ENCODE data around the gene TUSC1.
"Not testable (repeated sequence)": the region's sequence is repeated elsewhere in the genome, so short reads cannot be mapped to it uniquely, and the experiment has no call there.

The TUSC1 gene
- total RNA-seq, result 0.39 to 0.87 reads per million in 2 donors

DNA sequence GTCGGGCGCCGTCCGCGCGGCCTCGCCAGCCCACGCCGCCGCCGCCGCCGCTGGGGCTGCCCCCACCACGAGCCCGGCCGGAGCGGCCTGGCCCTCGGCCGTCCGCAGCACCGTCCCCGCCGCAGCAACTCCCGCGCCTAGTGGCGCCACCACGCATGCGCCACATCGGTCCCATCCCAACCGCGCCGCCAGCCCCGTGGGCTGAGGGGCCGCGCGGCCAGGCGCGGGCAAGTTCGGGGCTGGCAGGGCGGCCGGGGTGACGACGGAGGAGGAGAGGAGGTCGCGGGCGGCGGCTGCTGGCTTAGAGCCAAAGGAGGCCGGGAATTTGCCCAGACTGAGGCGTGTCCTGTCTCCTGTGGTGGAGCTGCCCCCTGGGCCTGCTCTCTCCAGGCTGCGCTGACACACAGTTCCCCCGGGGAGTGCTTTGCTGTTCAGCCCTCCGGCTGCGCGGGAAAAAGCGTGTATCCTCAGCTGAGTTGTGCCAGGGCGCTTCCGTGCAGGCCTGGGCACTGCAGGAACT, at the start of gene TUSC1:
Gene TUSC1, minus strand, starts transcription at position 298 of the 520 bp plus-strand sequence. Its CDS starts 132 bp downstream, at position 166.
- DNase-seq, result no peak

DNA sequence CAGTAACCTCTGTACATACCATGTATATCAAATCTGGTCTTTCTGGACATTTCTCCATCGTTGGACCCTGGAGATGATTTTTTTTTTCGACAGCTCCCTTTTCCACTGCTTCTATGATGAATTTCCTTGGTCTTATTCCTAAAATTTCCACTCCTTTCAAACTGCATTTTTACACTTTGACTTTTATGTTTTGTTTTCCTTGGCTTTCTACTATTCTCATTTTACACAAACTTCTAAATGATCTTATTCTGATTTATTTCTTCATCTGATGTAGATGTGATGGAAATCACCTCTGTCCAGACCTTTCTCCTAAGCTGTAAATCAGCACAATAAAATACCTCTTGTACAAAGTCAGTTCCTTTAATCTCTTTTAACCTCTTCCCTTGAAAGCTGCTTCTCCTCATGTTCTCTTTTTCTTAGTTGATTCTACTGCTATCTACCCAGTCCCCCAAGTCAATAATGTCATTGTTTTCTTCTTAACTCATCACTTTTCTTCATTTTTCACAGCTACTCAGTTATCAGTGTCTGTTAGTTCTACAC, 48.7 kb upstream of the TUSC1 start:
- DNase-seq, result no peak

DNA sequence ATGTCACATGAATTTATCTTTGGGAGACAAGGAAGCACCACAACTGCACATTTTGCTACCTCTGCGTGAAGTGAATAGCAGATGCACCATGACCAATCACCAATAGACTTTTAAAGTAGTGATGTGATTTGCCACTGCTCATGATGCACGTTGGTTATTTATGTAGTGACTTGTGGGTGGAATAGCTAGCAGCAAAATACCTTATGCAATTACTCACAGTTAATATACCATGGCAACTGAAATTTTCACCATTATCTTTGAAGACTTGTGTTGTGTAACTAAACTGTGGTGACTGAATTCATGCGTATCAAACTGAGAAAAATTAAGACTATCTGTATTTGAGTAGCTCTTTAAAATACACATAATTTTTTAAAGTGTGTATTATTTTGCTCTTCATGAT, 46.2 kb upstream of the TUSC1 start:
- DNase-seq, result no peak

DNA sequence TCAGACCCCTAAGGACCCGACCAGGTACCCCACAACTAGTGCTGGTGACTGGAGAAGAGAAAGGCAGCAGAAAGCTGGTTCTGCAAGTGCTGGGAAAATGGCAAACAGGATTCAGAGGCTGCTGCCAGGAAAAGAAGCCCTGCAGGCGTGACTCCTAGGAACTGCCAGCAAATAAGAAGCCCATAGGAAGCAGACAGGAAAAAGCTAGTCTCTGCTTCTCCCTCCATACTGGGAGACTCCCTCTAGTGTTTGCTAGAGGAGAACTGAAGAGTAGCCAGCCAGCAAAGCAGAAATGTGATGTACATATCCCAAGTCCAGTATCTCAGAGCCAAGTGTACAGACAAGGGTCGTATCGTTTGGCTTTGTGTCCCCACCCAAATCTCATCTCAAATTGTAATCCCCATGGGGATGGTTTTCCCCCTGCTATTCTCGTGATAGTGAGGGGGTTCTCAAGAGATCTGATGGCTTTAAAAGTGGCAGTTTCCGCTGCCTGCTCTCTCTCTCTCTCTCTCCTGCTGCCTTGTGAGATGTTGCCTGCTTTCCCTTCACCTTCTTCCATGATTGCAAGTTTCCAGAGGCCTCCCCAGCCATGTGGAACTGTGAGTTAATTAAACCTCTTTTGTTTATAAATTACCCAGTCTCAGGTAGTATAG, 38.1 kb upstream of the TUSC1 start:
- no peak for DNase-seq

DNA sequence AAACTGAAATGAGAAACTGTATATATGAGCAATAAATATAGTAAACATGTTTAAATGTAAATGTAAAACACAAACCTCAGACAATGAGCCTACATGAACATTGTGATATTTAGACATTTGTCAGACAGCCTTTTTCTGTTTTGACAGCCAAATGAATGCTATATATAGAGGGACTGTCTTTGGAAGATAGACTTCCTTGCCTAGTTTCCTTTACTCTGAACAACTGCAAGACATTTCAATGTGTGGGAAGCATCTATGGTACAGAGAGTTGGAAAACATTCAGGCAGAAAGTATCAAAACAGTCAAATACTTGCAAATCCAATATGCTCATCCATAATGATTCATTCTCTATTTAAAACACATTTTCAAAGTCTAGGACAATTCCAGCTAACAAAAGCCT, 31.7 kb upstream of the TUSC1 start:
- DNase-seq, result no peak

DNA sequence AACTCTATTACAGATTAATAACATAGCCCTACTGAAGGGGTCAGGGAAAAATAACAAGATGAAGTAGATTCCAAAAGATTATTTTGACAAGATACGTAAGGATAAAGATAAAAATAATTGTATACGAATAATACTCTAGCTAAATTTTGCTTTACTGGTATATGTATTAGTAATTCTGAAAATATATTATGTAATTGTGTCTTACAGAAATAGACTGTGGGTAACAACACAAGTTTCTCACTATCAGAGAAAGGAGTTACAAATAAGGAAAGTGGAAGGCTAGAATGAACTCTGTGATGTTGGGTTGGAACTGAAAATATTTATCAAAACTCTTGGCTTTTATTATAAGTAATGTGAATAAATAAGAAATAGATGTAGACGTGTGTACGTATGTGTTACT, 26.6 kb upstream of the TUSC1 start:
- no peak for DNase-seq

DNA sequence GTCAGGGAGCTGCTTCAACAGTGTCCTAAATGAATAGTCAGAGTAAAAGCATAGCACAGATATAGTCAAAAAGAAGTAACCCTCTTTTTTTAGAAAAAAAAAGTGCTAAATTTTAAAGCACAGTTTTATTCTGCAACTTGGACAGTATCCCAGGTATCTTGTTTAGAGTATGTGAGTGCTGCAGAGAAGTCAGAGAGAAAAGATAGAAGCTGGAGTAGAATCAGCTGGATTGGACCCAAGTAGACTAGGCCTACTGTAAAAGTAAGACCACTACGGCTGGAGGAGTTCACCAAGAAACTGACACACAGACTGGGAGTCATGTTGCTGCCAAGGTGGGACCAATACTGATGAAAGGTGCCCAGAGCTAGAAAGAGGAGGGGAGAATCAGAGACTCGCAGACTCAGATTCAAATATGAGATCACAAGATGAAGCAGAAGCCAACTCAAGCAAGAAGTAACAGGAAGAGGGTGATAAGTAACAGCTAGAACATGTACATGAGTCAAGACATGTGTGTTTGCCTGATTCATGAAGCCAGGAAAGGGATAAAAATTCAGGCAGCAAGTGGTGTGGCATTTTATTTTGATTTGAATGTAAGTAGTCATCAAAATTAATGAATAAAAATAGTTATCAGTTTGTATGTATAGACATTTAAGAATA, 25.6 kb upstream of the TUSC1 start:
- no peak for DNase-seq

DNA sequence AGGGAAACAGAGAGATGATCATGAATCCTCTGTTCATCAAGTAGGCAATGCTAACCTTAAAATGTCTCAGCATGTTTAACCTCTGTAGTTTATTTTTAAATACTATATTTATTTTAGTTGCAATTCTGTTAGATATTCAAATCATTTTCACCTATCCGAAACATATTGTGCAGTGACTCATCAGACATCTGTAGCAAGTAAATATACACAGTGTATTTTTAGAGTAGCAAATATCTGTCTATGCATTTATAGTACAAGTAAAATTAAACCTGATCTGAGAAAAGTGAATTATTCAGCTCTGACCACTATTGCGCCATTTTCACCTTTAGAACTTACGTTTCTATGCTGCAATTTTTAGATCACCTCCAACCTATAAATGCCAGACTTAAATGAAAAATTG, 24.3 kb upstream of the TUSC1 start:
- no peak for DNase-seq

DNA sequence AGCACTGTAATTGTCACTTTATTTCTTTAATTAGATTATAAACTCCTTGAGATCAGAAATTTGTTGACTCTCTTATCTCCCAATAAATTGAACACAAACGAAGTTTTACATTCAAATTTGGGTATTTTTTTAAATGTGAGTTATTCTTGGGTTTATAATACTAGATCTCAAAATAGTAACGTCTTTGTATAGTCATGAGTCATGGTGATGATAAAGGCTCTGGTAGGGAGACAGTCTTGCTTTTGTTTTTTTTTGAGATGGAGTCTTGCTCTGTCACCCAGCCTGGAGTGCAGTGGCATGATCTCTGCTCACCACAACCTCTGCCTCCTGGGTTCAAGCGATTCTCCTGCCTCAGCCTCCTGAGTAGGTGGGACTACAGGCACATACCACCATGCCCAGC, 22.7 kb upstream of the TUSC1 start:
- not testable (repeated sequence) for DNase-seq

DNA sequence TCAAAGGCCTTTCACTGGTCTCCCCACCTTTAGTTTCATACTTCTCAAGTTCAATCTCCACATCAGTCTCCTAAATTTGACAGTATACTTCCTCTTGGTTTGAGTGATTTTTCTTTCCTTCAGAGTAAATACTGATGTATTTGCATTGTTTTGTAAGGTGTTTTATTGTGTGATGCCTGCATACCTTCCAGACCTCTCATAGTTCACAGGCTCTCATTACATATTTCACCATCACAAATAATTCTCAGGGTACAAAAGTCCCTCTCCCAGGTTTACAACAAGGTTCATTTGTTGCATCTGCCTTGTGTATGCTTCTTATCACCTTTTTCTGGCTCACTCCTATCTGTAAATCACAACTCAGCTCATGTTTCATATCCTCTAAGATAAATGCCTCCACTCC, 22.2 kb upstream of the TUSC1 start:
- no peak for DNase-seq

DNA sequence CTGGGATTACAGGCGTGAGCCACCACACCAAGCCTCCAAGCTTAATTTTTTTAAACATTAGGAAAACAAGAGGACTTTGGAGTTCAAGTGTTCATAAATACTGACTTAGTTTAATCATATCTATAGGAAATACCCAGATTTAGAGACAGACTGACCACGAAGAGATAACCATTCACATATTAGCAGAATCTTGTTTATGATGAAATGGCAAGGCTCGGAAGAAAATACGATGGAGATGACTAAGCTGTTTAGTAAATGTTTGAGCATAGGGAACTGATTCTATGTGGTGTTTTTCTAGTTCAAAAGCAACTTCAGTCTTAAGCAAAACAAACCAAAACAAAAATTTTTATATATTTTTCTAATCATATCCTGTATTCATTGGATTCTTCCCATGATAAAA, 13.5 kb upstream of the TUSC1 start:
- DNase-seq, result no peak

DNA sequence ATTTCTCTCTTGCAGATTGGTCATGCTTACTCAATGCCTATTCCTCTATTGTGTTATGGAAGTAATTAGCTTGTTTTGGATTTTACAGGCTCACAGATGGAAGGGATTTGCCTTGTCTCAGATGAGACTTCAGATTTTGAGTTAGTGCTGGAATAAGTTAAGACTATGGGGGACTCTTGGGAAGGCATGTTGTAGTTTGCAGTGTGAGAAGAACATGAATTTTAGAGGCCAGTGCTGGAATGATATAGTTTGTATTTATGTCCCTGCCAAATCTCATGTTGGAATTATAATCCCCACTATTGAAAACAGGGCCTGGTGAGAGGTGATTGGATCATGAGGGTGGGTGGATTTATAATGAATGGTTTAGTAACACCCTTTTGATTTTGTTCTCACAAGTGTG, 6.1 kb upstream of the TUSC1 start:
- DNase-seq, result no peak

DNA sequence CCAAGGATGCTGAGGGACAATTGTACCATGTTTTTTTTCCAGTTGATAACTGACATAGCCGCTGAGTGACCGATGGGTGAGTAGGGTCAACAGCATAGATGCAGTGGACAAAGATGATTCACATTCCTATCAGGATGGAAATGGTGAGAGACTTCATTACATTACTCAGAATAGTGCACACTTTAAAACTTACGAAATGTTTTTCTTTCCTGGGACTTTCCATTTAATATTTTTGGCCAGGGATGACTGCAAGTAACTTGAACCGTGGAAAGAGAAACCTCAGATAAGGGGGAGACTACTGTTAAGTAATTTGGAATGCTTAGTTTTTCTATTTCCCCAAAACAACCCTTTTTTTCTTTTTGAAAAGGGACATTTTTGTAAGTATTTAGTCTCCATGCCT, 3.0 kb upstream of the TUSC1 start:
- DNase-seq, result no peak

DNA sequence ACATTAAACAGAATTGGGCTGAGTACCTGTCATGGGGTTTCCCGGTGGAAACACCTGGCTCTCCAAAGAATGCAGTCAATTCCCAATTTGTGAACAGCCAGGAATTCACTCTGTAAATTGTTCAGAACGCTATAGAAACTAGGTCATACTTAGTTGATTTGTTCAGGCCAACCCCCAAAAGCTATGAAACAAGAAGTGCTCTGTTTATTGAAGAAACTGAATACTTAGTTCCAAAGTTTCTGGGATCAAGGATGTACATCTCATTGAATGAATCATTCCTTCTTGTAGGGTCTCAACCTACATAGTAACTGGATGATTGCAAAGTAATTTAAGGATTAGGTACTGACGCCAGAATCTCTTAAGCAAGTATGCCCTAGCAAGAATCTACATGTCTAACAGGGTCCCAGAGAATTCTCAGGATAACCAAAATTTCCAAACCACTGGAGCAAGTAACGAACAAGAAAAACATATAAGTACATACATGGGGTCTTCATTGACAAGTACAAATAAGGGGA, 659 bp upstream of the TUSC1 start:
- no peak for DNase-seq

DNA sequence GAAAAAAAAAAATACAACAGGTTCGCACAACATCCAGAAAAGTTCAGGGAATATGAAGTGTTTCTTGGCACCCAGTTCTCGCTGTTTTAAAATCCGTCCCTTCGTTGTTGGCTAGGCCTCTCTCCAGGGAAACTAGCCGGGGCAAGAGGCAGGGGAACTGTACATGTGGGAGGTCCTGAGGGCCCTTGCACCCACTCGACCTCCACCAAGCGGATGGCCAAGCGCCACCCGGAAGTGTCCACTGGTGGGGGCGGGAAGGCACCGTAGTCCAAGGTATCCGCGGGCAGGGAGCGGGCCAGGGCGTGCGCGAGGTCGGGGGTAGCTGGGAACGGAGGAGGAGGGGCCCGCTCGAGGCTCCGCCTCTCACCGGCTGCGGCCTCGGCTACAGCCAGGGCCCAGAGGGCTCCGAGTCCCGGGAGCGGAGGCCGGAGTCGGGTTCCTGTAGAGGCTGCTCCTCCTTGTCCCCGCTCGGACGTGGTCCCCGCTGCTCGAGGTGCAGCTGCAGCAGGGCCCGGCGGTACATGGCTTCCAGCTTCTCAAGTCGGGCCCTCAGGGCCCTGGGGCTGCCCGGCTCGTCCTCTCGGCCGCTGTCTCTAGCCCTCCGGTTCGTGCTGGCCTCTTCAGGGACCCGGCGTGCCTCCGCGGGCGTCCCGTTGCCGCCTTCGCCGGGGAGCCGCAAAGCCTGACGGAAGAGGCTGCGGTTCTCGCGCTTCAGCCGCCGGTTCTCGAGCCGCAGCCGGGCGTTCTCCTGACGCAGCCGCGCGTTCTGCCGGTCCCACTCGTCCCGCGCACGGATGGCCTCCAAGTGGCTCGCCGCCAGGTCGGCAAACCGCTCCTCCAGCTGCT, 720 bp downstream of the TUSC1 start:
- no peak for DNase-seq

DNA sequence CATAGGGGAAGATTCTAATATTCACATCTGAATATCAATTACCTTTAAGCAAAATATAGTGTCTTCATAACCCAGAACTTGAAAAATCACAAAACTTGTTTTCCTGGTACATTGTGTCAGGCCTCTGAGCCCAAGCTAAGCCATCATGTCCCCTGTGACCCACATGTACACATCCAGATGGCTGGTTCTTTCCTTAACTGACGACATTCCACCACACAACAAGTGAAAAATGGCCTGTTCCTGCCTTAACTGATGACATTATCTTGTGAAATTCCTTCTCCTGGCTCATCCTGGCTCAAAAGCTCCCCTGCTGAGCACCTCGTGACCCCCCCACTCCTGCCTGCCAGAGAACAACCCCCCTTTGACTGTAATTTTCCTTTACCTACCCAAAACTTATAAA, 2.4 kb downstream of the TUSC1 start:
- not testable (repeated sequence) for DNase-seq

DNA sequence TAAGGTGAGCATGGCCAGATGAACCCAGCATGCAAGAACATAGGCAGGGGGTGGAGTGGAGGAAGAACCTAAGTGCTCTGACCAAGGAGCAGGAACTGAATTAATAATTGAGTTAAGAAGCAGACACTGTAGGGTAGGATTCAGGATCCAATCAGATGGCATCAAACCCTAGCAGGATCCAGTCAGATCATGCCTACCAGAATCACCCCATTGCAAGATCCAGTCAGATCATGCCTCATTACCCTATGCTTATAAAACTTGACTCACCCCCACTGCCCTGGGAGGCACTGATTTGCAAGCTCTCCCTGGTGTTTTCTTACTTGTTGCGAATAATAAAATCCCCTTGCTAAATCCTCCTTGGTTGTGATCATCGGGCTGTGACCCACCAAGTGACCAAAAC, 19.7 kb downstream of the TUSC1 start:
- no peak for DNase-seq

DNA sequence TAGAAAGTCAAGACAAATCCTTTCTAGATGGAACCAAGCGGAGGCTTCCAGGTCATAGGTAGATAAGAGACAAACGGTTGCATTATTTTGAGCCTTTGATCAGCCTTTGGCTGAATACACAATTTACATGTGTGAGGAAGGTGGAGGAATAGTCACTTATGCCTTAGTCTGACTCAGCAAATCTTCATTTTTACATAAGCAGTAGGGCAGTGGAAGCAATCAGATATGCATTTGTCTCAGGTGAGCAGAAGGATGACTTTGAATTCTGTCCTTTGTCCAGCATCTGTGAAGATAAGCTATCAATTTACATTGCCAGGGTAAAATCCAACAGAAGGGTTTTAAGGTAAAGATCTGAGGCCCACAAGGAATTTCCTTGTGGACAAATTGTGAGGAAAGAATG, 23.8 kb downstream of the TUSC1 start:
- no peak for DNase-seq

DNA sequence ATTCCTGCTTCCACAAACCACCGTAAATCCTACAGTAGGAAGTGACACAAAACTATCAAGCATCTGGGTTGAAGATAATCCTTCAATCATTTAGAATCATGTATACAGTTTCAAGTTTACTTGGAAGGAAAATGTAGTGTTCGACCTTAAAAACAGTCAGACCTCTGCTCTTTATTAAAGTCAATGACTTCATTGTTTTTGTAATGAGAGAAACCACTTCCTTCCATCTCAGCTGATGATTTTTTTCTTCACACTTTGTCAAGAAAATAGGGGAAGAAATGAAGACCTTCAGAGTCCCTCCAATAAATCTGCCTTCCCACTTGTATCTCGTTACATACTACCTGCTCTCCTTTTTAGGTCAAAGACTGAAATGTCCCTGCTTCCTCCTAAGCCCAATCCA, 30.1 kb downstream of the TUSC1 start:
- DNase-seq, result no peak

DNA sequence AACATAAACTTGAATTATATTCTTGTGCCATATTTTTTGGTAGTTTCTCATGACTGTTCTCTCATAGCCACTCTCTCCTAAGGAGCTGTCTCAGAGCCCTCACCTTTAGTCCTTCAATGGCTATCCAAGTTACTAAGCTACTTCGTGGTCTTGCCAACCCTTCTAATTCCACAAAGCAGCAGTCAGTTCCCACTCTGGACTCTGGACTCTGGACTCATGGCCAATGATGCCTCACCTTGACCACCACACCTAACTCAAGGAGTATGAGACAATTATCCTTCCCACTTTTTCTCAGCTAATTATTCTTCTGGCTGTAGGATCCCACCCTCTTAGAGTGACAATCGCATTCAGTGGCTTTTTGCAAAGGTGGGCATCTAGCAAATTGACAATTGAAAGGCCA, 42.2 kb downstream of the TUSC1 start:
- no peak for DNase-seq

DNA sequence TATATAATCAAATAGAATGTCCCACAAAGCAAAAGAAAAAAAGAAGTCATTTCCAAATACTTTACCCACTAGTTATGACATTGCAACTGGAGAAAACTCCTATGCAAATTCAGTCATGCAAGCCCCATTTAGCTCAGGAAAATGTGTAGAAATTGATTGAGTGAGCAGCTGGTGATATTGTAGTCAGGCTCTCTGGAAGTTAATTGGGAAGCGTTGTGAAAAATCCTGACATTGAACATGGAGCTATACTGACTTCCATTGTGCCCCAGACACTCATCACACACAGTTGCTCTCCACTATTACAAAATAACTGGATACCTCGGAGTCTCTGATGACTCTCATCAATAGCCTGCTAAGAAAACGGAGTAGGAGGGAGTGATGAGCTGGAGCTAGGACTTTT, 49.0 kb downstream of the TUSC1 start:
- no peak for DNase-seq
